Natural killer cell (primary cell): ENCODE data around the gene BCLAF1. TPM values are rescaled to one million over a fixed set of nuclear protein-coding genes. Genes with fewer than 3 reads are reported as not detected.
"Not testable (repeated sequence)": the region's sequence is repeated elsewhere in the genome, so short reads cannot be mapped to it uniquely, and the experiment has no call there.

Source experiments
- ATAC-seq, 3 donors: fragments of 150-1000 bp in 2 of 3; fragments of 200-7000 bp in 1 of 3; cut with Tn5 transposase; 1 replicate in 1 of 3; 2 replicates in 2 of 3; pipeline ENCODE4 v1.10.0; 2021; ENCODE audit warnings: mild to moderate bottlenecking in 2 of 3, moderate library complexity in 2 of 3
- DNase-seq, 2 donors: peaks; one replicate each; pipeline versions ENCODE4 v3.0.0 to v3.0.0-alpha.2; 2013 to 2021; ENCODE audit warnings: mixed read lengths in 1 of 2
- H3K27ac ChIP-seq: one replicate; pipeline ENCODE4 v1.5.1; 2013; ENCODE audit warnings: mild to moderate bottlenecking, low read length
- H3K27me3 ChIP-seq: one replicate; pipeline ENCODE4 v1.6.1; 2013; ENCODE audit warnings: low read length; ENCODE audit not compliant: control insufficient read depth, insufficient read depth
- H3K36me3 ChIP-seq: one replicate; pipeline ENCODE4 v1.6.1; 2013; ENCODE audit warnings: low read length; ENCODE audit not compliant: control insufficient read depth, insufficient read depth
- H3K4me1 ChIP-seq: one replicate; pipeline ENCODE4 v1.6.1; 2013; ENCODE audit warnings: low read length; ENCODE audit not compliant: control insufficient read depth, insufficient read depth
- H3K4me3 ChIP-seq: one replicate; pipeline ENCODE4 v1.5.1; 2013; ENCODE audit warnings: low read length
- H3K9me3 ChIP-seq: one replicate; pipeline ENCODE4 v1.6.1; 2013; ENCODE audit warnings: low read length; ENCODE audit not compliant: control insufficient read depth, insufficient read depth
- H3K27ac Mint-ChIP-seq, 2 donors: one replicate each; pipeline ENCODE4 v1.8.0; 2022; ENCODE audit warnings: mild to moderate bottlenecking in 2 of 2, mixed read lengths in 2 of 2, moderate library complexity in 1 of 2
- H3K27me3 Mint-ChIP-seq, 2 donors: one replicate each; pipeline ENCODE4 v1.8.0; 2022; ENCODE audit warnings: low read depth in 2 of 2, mixed read lengths in 2 of 2
- H3K36me3 Mint-ChIP-seq: one replicate; pipeline ENCODE4 v1.8.0; 2022; ENCODE audit warnings: mixed read lengths
- H3K4me1 Mint-ChIP-seq, 2 donors: one replicate each; pipeline ENCODE4 v1.8.0; 2022; ENCODE audit warnings: mixed read lengths in 2 of 2
- H3K4me3 Mint-ChIP-seq: one replicate; pipeline ENCODE4 v1.8.0; 2022; ENCODE audit warnings: mild to moderate bottlenecking, moderate library complexity, mixed read lengths
- H3K9me3 Mint-ChIP-seq, 2 donors: one replicate each; pipeline ENCODE4 v1.8.0; 2022; ENCODE audit warnings: mixed read lengths in 2 of 2
- CTCF ChIP-seq: fragments of 200-600 bp; IDR thresholded peaks from one replicate; pipeline ENCODE4 v1.8.0; 2022; ENCODE audit warnings: antibody characterized with exemption
- WGBS: methylation state at CpG from one replicate; pipeline ENCODE4 v1.1.7; 2013; ENCODE audit warnings: missing lambda C conversion rate; ENCODE audit not compliant: insufficient coverage; 5-methylcytosine and 5-hydroxymethylcytosine counted together
- intact Hi-C: fragments of 100-400 bp; cut with micrococcal nuclease; formaldehyde crosslinking; loops from one replicate; pipeline ENCODE4 v1.14.2; 2022
- total RNA-seq, 4 donors: library from RNA; stranded (reverse); fragments of 120-200 nt in 1 of 4; gene quantifications; one replicate each; pipeline versions ENCODE4 v1.2.3 to v1.2.4, GENCODE V29; 2013 to 2022

Gene BCLAF1
- total RNA-seq, 3 donors from 2014 or later (not counting 1 experiment from before 2014, with no cell fraction given), result 391 to 582 (median 465) TPM

GRCh38 chr6:136315594-136315993, 25.9 kb upstream of the BCLAF1 start:
- Mint-ChIP-seq H3K4me1 (peaks cover 0 to 4% of the 10 kb centered on the region in 2 donors), H3K9me3 (no peaks in the 10 kb centered on the region), H3K27ac (no peak overlapping the region), H3K27me3 (peaks cover 0 to 4% of the 10 kb centered on the region in 2 donors), H3K4me3 (no peak overlapping the region), H3K36me3 (no peaks in the 10 kb centered on the region)
- peaks cover 2% of the 10 kb centered on the region for H3K27me3 ChIP-seq
- H3K9me3 ChIP-seq, result no peaks in the 10 kb centered on the region
- WGBS, result 98% methylated on average over 3 of the region's 4 CpGs
- H3K4me3 ChIP-seq, result no peak overlapping the region
- DNase-seq (no peak), ATAC-seq (no peak)
- no peak for TF ChIP-seq CTCF
- intact Hi-C loops, result loop anchor here (5.0 to 10.0 kb wide), 2 partner anchors 283 to 641 kb away; no protein-coding TSS in a partner anchor
- no peaks in the 10 kb centered on the region for H3K36me3 ChIP-seq
- no peak overlapping the region for H3K27ac ChIP-seq
- H3K4me1 ChIP-seq, result no peaks in the 10 kb centered on the region

GRCh38 chr6:136312975-136313374, 23.3 kb upstream of the BCLAF1 start:
- intact Hi-C loops, result loop anchor here (10.0 kb wide), 1 partner anchor 638 kb away; no protein-coding TSS in a partner anchor
- peaks cover 0 to 7% of the 10 kb centered on the region in 2 donors for H3K27me3 Mint-ChIP-seq
- H3K9me3 ChIP-seq, result no peaks in the 10 kb centered on the region
- no peak overlapping the region for H3K4me3 Mint-ChIP-seq
- DNase-seq (no peak), ATAC-seq (no peak)
- peaks cover 2% of the 10 kb centered on the region for H3K27me3 ChIP-seq
- peaks cover 0 to 4% of the 10 kb centered on the region in 2 donors for H3K4me1 Mint-ChIP-seq
- TF ChIP-seq CTCF, result no peak
- H3K27ac ChIP-seq, result no peak overlapping the region
- H3K9me3 Mint-ChIP-seq, result no peaks in the 10 kb centered on the region
- H3K4me3 ChIP-seq, result no peak overlapping the region
- H3K36me3 ChIP-seq, result no peaks in the 10 kb centered on the region
- H3K4me1 ChIP-seq, result no peaks in the 10 kb centered on the region
- WGBS, result 97% methylated on average over 3 of the region's 3 CpGs
- H3K27ac Mint-ChIP-seq, result no peak overlapping the region
- H3K36me3 Mint-ChIP-seq, result no peaks in the 10 kb centered on the region

- WGBS, result 100% methylated on average over 1 of the region's 1 CpG
- Histone ChIP-seq H3K9me3 (no peaks in the 10 kb centered on the region), H3K27me3 (peaks cover 2% of the 10 kb centered on the region), H3K4me1 (no peaks in the 10 kb centered on the region), H3K27ac (no peak overlapping the region), H3K36me3 (no peaks in the 10 kb centered on the region), H3K4me3 (no peak overlapping the region)
- Mint-ChIP-seq H3K9me3 (no peaks in the 10 kb centered on the region), H3K27ac (no peak overlapping the region), H3K4me3 (no peak overlapping the region), H3K4me1 (no peaks in the 10 kb centered on the region), H3K36me3 (no peaks in the 10 kb centered on the region), H3K27me3 (peaks cover 0 to 7% of the 10 kb centered on the region in 2 donors)
- TF ChIP-seq CTCF, result no peak
- no peak for DNase-seq
- intact Hi-C loops, result loop anchor here (10.0 kb wide), 1 partner anchor 635 kb away; no protein-coding TSS in a partner anchor
- ATAC-seq, result no peak
Measured at GRCh38 chr6:136309729-136310311, 20.2 kb upstream of the BCLAF1 start.

- WGBS, result 100% methylated on average over 2 of the region's 3 CpGs
- no peaks in the 10 kb centered on the region for H3K36me3 Mint-ChIP-seq
- Histone ChIP-seq H3K4me3 (no peak overlapping the region), H3K9me3 (no peaks in the 10 kb centered on the region), H3K36me3 (no peaks in the 10 kb centered on the region), H3K27me3 (peaks cover 2% of the 10 kb centered on the region), H3K4me1 (no peaks in the 10 kb centered on the region), H3K27ac (no peak overlapping the region)
- H3K27me3 Mint-ChIP-seq, result peaks cover 0 to 7% of the 10 kb centered on the region in 2 donors
- H3K9me3 Mint-ChIP-seq, result no peaks in the 10 kb centered on the region
- no peak overlapping the region for H3K27ac Mint-ChIP-seq
- intact Hi-C loops, result no loop called here
- H3K4me1 Mint-ChIP-seq, result no peaks in the 10 kb centered on the region
- no peak overlapping the region for H3K4me3 Mint-ChIP-seq
- no peak for TF ChIP-seq CTCF
- ATAC-seq (no peak), DNase-seq (no peak)
Measured at GRCh38 chr6:136309171-136309570, 19.5 kb upstream of the BCLAF1 start.

- H3K4me1 ChIP-seq, H3K4me3 Mint-ChIP-seq, H3K36me3 ChIP-seq, H3K27ac ChIP-seq, H3K36me3 Mint-ChIP-seq, H3K4me1 Mint-ChIP-seq, H3K9me3 Mint-ChIP-seq, intact Hi-C loops, DNase-seq, H3K27me3 Mint-ChIP-seq, H3K9me3 ChIP-seq, ATAC-seq, H3K27ac Mint-ChIP-seq, H3K27me3 ChIP-seq, H3K4me3 ChIP-seq: not testable (repeated sequence)
- WGBS, result 100% methylated on average over 1 of the region's 1 CpG
Measured at GRCh38 chr6:136308469-136308868, 18.8 kb upstream of the BCLAF1 start.
